ENCODE data around the gene CAPZA2. TPM values are rescaled to one million over a fixed set of nuclear protein-coding genes. Genes with fewer than 3 reads are reported as not detected.

The CAPZA2 gene
- total and polyA plus RNA-seq, 10 of the 15 experiments (the other 5 are each of a cell fraction or from before 2014, with no cell fraction given) = 50.0 to 379 (median 117) TPM

DNA sequence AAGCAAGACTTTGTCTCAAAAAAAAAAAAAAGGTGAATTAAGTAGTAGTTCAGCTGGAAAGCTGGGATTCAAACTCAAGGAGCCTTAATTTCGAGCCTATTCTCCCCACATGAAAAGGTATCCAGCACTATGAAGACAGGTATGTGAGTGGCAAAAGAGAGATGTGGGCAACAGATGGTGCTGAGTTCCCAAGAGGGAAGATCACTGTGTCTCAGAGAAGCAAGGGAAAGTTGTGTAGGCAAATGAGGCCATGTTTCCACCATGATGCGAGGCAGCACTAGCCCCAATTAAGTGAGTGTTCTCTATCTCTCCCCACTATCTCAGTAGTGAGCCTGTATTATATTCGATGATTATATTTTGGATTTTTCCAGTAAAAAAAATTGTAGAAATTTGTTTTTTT, 71.1 kb downstream of the CAPZA2 start:
- in situ Hi-C loops (cut with MboI) = no loop called here

More for the DNA sequence above, 71.1 kb downstream of the CAPZA2 start:
- no peaks in the 10 kb centered on the region for H3K79me2 ChIP-seq (ENCODE audit: control insufficient read depth, insufficient read depth, low read length)
- H3K9me3 ChIP-seq (replicated peaks; ENCODE audit: control insufficient read depth, insufficient read depth, low read length) = no peaks in the 10 kb centered on the region
- no peaks in the 10 kb centered on the region for H4K20me1 ChIP-seq (ENCODE audit: control insufficient read depth, insufficient read depth)
- ChIA-PET SMC1A (ENCODE audit: uncharacterized antibody, unreplicated experiment) (interaction anchor here (0.5 to 15.1 kb wide), 9 partner anchors 9 to 196 kb away, joined by 3 to 262 read pairs (median 3); partner anchors contain the start of gene ST7), CTCF (interaction anchor here (1.0 to 13.3 kb wide), 12 partner anchors 10 to 198 kb away, joined by 3 to 324 read pairs (median 5); no protein-coding TSS in a partner anchor), RAD21 (ENCODE audit: unreplicated experiment) (interaction anchor here (0.8 to 6.4 kb wide), 10 partner anchors 7 to 193 kb away, joined by 3 to 52 read pairs (median 4); no protein-coding TSS in a partner anchor), POLR2A (interaction anchor here (0.6 to 4.3 kb wide), 3 partner anchors 23 to 193 kb away, joined by 3 to 21 read pairs (median 3); no protein-coding TSS in a partner anchor)
- H3K4me2 ChIP-seq (ENCODE audit: control insufficient read depth, insufficient read depth) = no peak overlapping the region
- H3K4me1 ChIP-seq (ENCODE audit: control insufficient read depth, insufficient read depth, low read length) = peaks cover 5% of the 10 kb centered on the region
- FAIRE-seq (no peak), ATAC-seq (no peak), DNase-seq (ENCODE audit: low read depth, low spot score) (no peak)
- TF ChIP-seq YBX1 (IDR thresholded peaks at IDR 0.05) (no peak), TCF7 (IDR thresholded peaks at IDR 0.05; ENCODE audit: borderline replicate concordance) (no peak), CREM (IDR thresholded peaks at IDR 0.05; ENCODE audit: low read depth) (no peak), RUNX3 (IDR thresholded peaks at IDR 0.05; ENCODE audit: low read length) (no peak), CEBPB (IDR thresholded peaks at IDR 0.05; ENCODE audit: borderline replicate concordance in 1 of 2, low read depth in 2 of 2, low read length in 2 of 2) (no peak), SPI1 (IDR thresholded peaks at IDR 0.05; ENCODE audit: borderline replicate concordance, insufficient read depth, low read depth, low read length) (no peak), ESRRA (IDR thresholded peaks at IDR 0.05; ENCODE audit: low read length) (no peak), JUND (IDR thresholded peaks at IDR 0.05; ENCODE audit: low read depth, low read length) (no peak), CBFB (IDR thresholded peaks at IDR 0.05; ENCODE audit: low read depth) (no peak), CBX5 (IDR thresholded peaks at IDR 0.05; ENCODE audit: low read depth) (no peak), POLR2AphosphoS5 (IDR thresholded peaks at IDR 0.05; ENCODE audit: low read length) (no peak), GABPA (IDR thresholded peaks at IDR 0.05; ENCODE audit: low read depth) (no peak), ZNF217 (IDR thresholded peaks at IDR 0.05) (no peak)
- TF ChIP-seq, protein P1, sequence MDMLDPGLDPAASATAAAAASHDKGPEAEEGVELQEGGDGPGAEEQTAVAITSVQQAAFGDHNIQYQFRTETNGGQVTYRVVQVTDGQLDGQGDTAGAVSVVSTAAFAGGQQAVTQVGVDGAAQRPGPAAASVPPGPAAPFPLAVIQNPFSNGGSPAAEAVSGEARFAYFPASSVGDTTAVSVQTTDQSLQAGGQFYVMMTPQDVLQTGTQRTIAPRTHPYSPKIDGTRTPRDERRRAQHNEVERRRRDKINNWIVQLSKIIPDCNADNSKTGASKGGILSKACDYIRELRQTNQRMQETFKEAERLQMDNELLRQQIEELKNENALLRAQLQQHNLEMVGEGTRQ (IDR thresholded peaks at IDR 0.05; ENCODE audit: borderline replicate concordance, low read depth, low read length) = no peak
- TF ChIP-seq, protein P2, sequence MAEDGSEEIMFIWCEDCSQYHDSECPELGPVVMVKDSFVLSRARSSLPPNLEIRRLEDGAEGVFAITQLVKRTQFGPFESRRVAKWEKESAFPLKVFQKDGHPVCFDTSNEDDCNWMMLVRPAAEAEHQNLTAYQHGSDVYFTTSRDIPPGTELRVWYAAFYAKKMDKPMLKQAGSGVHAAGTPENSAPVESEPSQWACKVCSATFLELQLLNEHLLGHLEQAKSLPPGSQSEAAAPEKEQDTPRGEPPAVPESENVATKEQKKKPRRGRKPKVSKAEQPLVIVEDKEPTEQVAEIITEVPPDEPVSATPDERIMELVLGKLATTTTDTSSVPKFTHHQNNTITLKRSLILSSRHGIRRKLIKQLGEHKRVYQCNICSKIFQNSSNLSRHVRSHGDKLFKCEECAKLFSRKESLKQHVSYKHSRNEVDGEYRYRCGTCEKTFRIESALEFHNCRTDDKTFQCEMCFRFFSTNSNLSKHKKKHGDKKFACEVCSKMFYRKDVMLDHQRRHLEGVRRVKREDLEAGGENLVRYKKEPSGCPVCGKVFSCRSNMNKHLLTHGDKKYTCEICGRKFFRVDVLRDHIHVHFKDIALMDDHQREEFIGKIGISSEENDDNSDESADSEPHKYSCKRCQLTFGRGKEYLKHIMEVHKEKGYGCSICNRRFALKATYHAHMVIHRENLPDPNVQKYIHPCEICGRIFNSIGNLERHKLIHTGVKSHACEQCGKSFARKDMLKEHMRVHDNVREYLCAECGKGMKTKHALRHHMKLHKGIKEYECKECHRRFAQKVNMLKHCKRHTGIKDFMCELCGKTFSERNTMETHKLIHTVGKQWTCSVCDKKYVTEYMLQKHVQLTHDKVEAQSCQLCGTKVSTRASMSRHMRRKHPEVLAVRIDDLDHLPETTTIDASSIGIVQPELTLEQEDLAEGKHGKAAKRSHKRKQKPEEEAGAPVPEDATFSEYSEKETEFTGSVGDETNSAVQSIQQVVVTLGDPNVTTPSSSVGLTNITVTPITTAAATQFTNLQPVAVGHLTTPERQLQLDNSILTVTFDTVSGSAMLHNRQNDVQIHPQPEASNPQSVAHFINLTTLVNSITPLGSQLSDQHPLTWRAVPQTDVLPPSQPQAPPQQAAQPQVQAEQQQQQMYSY (CRISPR knock-in tag; IDR thresholded peaks at IDR 0.05) = no peak
- H3K27me3 ChIP-seq (replicated peaks in 1 of 2; ENCODE audit: control insufficient read depth in 2 of 2, insufficient read depth in 2 of 2, low read length in 1 of 2) = no peaks in the 10 kb centered on the region
- WGBS (ENCODE audit: insufficient coverage, insufficient replicate concordance, low lambda C conversion rate, missing lambda C conversion rate) = 96% methylated on average over 3 of the region's 3 CpGs
- no TSS peak for BruUV-seq (replicated peaks)
- intact Hi-C loops (cut with micrococcal nuclease; ENCODE audit: unreplicated experiment) = loop anchor here (5.0 kb wide), 1 partner anchor 454 kb away; no protein-coding TSS in a partner anchor
- H3K9ac ChIP-seq (ENCODE audit: control insufficient read depth, insufficient read depth, low read length) = no peak overlapping the region
- H3K4me3 ChIP-seq = no peak overlapping the region
- no peaks in the 10 kb centered on the region for H3K36me3 ChIP-seq (ENCODE audit: control insufficient read depth in 2 of 2, insufficient read depth in 2 of 2, low read length in 1 of 2)
- H3K27ac ChIP-seq (ENCODE audit: control insufficient read depth, insufficient read depth) = no peak overlapping the region
- no peak overlapping the region for H2AFZ ChIP-seq (ENCODE audit: control insufficient read depth, low read depth, low read length)

All from GM12878 (cell line).